NCI-H510A treated with DMSO at 0.1 percent for 48 hours (cell line): ENCODE results near the gene HOXD9.
A peak's percentile ranks its signal among the peaks of the same experiment; 100 is the strongest.

Source experiments
- DNase-seq: peaks from one replicate; lab custom pipeline; 2025; lab: John Stamatoyannopoulos, UW

Gene HOXD9

DNA sequence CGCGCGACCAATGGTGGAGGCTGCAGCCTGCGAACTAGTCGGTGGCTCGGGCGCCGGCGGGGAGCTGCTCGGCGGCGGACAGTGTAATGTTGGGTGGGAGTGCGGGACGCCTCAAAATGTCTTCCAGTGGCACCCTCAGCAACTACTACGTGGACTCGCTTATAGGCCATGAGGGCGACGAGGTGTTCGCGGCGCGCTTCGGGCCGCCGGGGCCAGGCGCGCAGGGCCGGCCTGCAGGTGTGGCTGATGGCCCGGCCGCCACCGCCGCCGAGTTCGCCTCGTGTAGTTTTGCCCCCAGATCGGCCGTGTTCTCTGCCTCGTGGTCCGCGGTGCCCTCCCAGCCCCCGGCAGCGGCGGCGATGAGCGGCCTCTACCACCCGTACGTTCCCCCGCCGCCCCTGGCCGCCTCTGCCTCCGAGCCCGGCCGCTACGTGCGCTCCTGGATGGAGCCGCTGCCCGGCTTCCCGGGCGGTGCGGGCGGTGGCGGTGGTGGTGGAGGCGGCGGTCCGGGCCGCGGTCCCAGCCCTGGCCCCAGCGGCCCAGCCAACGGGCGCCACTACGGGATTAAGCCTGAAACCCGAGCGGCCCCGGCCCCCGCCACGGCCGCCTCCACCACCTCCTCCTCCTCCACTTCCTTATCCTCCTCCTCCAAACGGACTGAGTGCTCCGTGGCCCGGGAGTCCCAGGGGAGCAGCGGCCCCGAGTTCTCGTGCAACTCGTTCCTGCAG, at the start of gene HOXD9:
HOXD9 (plus strand) TSS at position 37 of the 728 bp plus-strand sequence; CDS start at position 87, 50 bp downstream.
- DNase-seq = no peak

- DNase-seq = no peak
Observed at GRCh38 chr2:176072951-176073904, 49.3 kb upstream of the HOXD9 start.

DNA sequence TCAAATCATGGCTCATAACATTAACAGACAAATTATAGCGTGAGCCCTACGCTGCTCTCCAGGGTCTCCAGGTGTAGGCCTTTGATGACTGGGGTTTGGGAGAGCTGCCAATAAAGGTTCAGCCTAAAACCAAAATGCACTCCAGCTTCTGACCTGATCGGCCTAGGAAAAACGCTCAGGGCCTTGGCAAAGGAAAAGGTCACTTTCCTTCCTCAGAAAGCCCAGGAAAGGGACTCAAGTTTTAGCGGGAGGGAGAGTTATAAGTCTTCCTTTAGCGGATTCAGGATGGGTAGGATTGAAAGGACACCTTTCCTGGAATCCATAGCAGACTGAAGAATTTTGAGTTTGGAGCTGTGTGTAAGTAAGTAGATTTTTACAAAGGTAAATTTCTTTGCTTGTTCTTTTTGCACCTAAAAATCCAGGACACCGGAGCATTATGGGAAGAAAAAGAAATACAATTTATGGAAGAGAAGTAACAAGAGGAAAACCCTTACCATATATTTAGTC, 47.5 kb upstream of the HOXD9 start:
- no peak for DNase-seq

DNA sequence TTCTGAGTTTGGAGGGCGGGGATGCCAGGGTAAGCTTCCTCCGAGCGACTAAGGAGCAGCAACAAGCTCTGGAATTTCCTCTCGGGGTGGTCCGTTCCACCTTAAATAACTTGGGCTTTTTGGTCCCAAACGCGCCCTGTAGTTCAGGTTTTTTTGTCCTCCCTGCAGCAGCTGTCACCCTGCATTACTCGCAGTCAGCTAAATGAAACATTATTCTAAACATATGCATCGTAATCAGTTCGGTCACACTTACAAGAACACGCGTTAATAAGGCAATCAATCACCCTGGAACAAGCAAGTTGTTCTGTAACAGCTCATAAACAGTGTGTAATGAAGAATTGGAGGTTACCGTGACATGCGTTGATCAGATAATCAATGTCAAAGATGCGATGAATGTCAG, 47.0 kb upstream of the HOXD9 start:
- DNase-seq = no peak

DNA sequence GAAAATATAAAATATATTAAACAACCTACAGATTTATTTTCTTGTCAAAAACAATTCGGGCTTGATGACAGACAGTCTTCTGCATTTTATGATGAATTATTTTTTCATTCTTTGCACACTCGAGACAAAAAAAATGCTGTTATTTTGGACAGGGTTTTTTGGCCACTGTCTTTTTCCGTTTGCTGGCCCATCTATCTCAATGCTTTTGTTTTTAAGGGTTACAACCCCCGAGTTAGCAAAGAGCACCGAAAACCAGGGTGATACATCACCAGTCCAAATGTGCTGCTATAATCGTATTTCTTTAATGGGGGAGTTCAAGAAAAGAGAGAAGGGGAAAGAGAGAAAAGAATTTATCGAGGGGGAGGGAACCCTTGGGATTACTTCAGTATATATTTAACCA, 46.5 kb upstream of the HOXD9 start:
- no peak for DNase-seq

DNA sequence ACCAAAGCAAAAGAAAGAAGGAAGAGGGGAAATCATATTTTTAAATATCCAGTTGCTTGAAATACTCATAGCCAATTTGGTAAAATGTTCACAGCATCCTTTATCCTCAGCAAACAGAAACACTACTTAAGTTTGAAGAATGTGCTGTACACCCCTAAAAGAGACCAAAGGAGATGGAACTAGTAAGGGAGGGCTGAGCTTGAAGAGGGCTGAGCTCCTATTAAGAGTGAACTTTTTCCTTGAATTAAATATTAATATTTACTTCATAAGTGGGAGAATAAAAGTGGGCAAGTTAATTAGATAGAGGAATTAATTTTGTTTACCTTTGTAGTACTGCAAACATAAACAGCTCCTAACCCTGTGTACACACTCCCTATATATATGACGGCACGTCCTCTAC, 45.7 kb upstream of the HOXD9 start:
- DNase-seq = no peak

GRCh38 chr2:176078541-176079284, 43.8 kb upstream of the HOXD9 start:
- no peak for DNase-seq

- no peak for DNase-seq
Observed at GRCh38 chr2:176079285-176079830, 43.2 kb upstream of the HOXD9 start.

DNA sequence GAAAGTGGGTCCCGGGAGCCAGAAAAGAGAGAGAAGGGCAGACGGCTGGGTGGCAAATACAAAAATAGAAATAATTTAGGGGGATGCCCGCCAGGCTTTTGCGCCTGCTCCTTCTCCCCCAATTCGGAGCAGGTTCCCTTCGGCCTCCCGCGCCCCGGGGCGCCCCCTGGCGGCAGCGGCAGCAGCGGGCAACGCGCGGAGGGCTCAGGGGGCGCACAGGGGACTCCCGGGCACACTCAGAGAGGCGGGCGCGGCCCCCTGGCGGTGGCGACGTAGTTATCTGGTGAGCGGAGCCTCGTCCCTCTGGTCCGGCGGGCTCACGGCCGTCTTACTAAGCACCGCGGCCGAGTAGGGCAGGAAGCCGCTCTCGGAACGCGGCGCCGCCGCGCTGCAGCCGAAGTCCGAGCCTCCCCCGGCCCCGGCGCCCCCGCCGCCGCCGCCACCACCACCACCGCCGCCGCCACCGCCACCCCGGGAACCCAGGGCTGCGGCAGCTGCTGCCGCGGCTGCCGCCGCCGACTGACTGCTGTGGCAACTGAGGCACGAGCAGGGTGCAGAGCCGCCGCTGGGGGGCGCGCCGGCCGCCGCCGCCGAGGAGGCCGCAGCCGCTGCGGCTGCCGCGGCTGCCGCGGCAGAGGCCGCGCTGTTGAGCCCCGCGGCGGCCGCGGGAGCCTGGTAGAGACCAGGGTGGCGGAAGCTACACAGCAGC, 42.5 kb upstream of the HOXD9 start:
- DNase-seq = peak; percentile 73

DNA sequence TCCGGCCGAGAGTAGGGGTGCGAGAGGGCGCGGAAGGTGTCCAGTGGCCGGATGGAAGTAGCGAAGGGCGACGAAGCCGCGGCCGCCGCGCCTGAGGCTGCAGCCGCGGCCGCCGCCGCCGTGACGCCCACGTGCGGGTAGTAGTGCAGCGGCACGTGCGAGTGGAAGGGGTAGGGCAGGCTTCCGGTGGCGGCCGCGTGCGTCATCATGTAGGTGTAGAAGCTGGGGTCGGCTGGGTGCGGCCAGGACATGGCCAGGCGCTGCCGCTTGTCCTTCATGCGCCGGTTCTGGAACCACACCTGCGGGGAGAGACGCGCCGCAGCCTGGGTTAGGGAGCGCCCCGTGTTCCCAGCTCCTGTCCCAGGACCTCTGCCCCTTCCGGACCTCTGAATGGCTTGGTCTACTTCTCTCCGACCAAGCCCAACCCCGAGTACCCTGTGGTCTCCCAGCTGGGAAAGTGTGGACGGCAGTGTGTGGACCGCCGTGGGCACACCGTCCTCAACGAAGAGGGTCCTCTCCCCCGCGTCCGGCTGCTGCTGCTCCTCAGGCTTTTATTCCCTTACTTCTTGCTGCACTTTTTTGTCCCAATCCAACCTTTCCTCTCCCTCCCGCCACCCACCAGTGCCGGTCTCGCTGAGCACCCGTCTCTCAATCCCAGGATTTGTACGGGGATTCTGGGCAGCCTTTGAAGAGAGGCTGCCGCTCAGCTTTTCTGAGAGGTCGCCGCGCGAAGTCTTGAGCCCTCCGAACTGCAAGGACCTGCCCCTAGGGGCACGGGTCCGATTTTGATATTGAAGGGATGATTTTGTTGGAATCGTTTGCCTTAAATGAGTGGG, 41.8 kb upstream of the HOXD9 start:
- no peak for DNase-seq

GRCh38 chr2:176081376-176081836, 41.1 kb upstream of the HOXD9 start:
- DNase-seq = no peak

DNA sequence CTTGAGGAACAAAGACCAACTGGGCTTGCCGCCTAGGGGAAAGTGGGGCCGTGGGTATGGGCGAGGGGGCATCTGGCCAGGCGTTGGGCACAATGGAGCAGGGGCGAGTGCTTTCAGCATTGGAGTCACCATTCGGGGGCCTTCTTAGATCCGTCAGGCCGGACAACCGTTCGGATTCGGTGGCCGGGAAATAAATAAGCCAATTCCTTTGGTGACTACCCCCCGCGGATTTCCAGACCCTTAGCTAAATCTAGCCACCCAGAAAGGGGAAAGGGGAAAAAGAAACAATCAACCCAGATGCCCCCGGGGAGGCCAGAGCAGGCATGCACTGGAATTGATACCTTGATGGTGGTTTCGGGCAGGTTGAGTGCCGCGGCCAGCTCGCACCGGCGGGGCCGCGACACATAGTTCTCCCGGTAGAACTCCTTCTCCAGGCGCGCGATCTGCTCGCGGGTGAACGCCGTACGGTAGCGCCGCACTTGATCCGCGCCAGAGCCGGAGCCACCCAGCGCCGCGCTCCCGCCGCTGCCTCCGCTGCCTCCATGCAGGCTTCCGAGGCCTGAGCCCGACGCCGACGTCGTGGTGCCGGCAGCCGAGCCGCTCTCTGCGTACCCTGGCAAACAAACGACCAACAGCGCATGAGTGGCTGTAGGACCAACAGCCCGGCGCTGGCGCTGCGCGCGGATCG, 40.5 kb upstream of the HOXD9 start:
- DNase-seq = no peak

- no peak for DNase-seq
Observed at GRCh38 chr2:176082525-176082823, 40.0 kb upstream of the HOXD9 start.

GRCh38 chr2:176082824-176083751, 39.4 kb upstream of the HOXD9 start:
- DNase-seq = no peak

GRCh38 chr2:176083796-176084261, 38.7 kb upstream of the HOXD9 start, which contains the start of gene EVX2:
Gene EVX2 (minus strand): TSS chr2:176083962. CDS start chr2:176083776, 186 bp downstream.
- no peak for DNase-seq

DNA sequence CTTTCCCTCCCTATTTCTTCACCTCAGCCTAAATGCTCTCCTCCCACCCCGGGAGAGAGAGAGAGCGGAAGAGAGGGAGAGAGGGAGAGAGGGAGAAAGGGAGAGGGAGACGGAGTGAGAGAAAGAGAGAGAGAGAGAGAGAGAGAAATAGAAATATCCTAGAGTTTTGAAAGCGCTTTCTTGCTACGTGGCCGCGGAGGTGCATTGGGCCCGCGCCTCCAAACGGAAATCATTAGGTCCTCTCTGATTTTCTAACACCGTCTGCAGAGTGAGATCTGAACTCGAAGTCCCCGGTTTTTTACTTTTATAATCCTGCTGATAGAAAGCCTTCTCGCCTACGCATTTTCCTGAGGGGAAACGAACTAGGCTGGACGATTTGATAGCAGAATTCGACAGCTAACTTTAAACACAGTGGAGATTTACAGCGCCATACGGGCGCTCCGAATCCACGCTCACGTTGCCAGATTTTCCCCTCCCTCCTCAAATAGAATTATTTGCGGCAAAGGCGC, 37.9 kb upstream of the HOXD9 start:
- no peak for DNase-seq

- DNase-seq = no peak
Observed at GRCh38 chr2:176085120-176085788, 37.3 kb upstream of the HOXD9 start.
